ENCODE measurements around the gene IL16.

DNA sequence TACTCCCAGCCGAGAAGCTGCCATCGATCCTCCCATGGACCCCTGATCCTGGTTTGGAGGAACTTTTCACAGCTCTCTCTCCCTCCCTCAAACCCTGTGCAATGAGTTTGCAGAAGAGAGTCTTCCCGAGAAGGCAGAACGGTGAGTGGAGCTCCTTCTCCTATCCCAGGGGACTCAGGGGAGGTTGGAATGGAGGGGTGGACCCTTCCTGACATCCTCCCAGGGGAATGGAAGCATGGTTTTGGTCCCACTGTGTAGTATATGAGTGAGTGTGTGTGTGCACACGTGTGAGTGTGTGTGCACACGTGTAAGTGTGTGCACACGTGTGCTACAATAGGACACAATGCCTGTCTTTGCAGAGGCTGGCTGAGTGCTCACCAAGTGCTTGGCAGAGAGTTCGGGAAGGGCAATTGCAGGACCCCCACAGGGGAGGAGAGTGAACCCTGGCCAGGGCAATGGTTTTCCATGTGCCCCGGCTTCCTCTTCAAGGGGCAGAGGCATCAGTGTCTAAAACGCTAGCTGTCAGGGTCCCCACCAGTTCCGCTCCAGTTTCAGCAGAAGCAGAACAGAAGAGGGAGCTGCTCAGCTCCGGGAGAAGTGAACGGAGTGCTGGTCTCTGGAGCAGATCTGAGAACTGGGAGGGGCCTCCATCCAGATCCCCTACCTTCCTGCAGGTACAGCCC, 13.8 kb upstream of the IL16 start:
- no peak for TF ChIP-seq POLR2AphosphoS5 (IDR thresholded peaks at IDR 0.05; ENCODE audit: low read depth, low read length)
- no peak for TF ChIP-seq TAF1 (IDR thresholded peaks at IDR 0.05; ENCODE audit: low read depth, low read length)
- TF ChIP-seq POLR2A (IDR thresholded peaks at IDR 0.05; ENCODE audit: low read depth, low read length): no peak
